B cell (primary cell): ENCODE measurements around the gene VWA8. TPM values are rescaled to one million over a fixed set of nuclear protein-coding genes. Genes with fewer than 3 reads are reported as not detected.

Experiments
- ATAC-seq: fragments of 200-7000 bp; cut with Tn5 transposase; one replicate; pipeline ENCODE4 v1.10.0; 2021; ENCODE audit warnings: low read depth, mild to moderate bottlenecking, moderate number of reproducible peaks, moderate library complexity
- CTCF ChIA-PET: fragments of 350-600 bp; sonication (Branson Sonifier 250); formaldehyde crosslinking; loops from one replicate; lab custom pipeline; 2021; ENCODE audit warnings: antibody characterized with exemption, inconsistent platforms; lab: Charles Lee
- POLR2A ChIA-PET: fragments of 350-600 bp; sonication (Branson Sonifier 250); formaldehyde crosslinking; loops from one replicate; lab custom pipeline; 2021; ENCODE audit warnings: antibody characterized with exemption; lab: Charles Lee
- DNase-seq: peaks from one replicate; pipeline ENCODE4 v3.0.0; 2013
- H2AFZ ChIP-seq: 2 replicates; pipeline ENCODE4 v1.6.1; 2012; ENCODE audit warnings: mild to moderate bottlenecking, low read depth, low read length; ENCODE audit not compliant: insufficient read depth, poor library complexity, severe bottlenecking
- H3K27ac ChIP-seq, 2 donors: 1 replicate in 1 of 2; 2 replicates in 1 of 2; pipeline ENCODE4 v1.5.1; 2012 to 2013; ENCODE audit warnings: low read length in 2 of 2, mild to moderate bottlenecking in 2 of 2, moderate library complexity in 1 of 2
- H3K27me3 ChIP-seq, 4 experiments: fragments of 200-600 bp in 1 of 4; sonication (generic) in 1 of 4; replicated peaks in 1 of 4; 1 replicate in 2 of 4; 2 replicates in 2 of 4; pipeline versions ENCODE4 v1.6.1 to v1.7.0; 2013 to 2016; ENCODE audit warnings: low read length in 3 of 4, mild to moderate bottlenecking in 2 of 4, mixed read lengths in 1 of 4, moderate library complexity in 1 of 4; ENCODE audit not compliant: insufficient read depth in 4 of 4, control insufficient read depth in 3 of 4; ENCODE audit errors: control extremely low read depth in 1 of 4
- H3K36me3 ChIP-seq, 2 experiments: replicated peaks in 1 of 2; 1 replicate in 1 of 2; 2 replicates in 1 of 2; pipeline versions ENCODE4 v1.6.1 to v1.7.1; 2013; ENCODE audit warnings: low read length in 1 of 2; ENCODE audit not compliant: insufficient read depth in 2 of 2, control insufficient read depth in 1 of 2; ENCODE audit errors: control extremely low read depth in 1 of 2, extremely low read depth in 1 of 2
- H3K4me1 ChIP-seq, 2 donors: fragments of 200-600 bp in 1 of 2; sonication (generic) in 1 of 2; 1 replicate in 1 of 2; 2 replicates in 1 of 2; pipeline versions ENCODE4 v1.5.1 to v1.6.1; 2013 to 2017; ENCODE audit warnings: low read length in 2 of 2; ENCODE audit not compliant: control insufficient read depth in 2 of 2, insufficient read depth in 2 of 2
- H3K4me2 ChIP-seq: replicated peaks from 2 replicates; pipeline ENCODE3; 2012; ENCODE audit warnings: mild to moderate bottlenecking, low read depth, low read length; ENCODE audit not compliant: poor library complexity, severe bottlenecking
- H3K4me3 ChIP-seq, 5 experiments: fragments of 200-600 bp in 1 of 5; sonication (generic) in 1 of 5; 1 replicate in 3 of 5; 2 replicates in 2 of 5; pipeline versions ENCODE4 v1.5.1 to v1.7.0; 2011 to 2016; ENCODE audit warnings: low read length in 4 of 5, mild to moderate bottlenecking in 4 of 5, low read depth in 2 of 5, control low read depth in 1 of 5, moderate library complexity in 1 of 5; ENCODE audit not compliant: insufficient read depth in 1 of 5; ENCODE audit errors: control extremely low read depth in 1 of 5, extremely low read depth in 1 of 5
- H3K79me2 ChIP-seq: fragments of 200-600 bp; sonication (generic); one replicate; pipeline ENCODE4 v1.6.0; 2016; ENCODE audit warnings: low read length; ENCODE audit not compliant: control insufficient read depth, insufficient read depth
- H3K9ac ChIP-seq: fragments of 200-600 bp; sonication (generic); 2 replicates; pipeline ENCODE4 v1.6.1; 2017; ENCODE audit warnings: mild to moderate bottlenecking, low read length, moderate library complexity
- H3K9me3 ChIP-seq, 3 donors: one replicate each; pipeline versions ENCODE4 v1.6.1 to v1.7.1; 2013; ENCODE audit warnings: low read length in 2 of 3; ENCODE audit not compliant: control insufficient read depth in 2 of 3, insufficient read depth in 1 of 3; ENCODE audit errors: control extremely low read depth in 1 of 3
- H4K20me1 ChIP-seq: 2 replicates; pipeline ENCODE4 v1.6.0; 2012; ENCODE audit warnings: mild to moderate bottlenecking, low read length; ENCODE audit not compliant: insufficient read depth, control insufficient read depth, poor library complexity, severe bottlenecking
- H3K27ac Mint-ChIP-seq: one replicate; pipeline ENCODE4 v1.8.0; 2021; ENCODE audit warnings: mixed read lengths
- H3K27me3 Mint-ChIP-seq: one replicate; pipeline ENCODE4 v1.8.0; 2021; ENCODE audit warnings: mixed read lengths
- H3K4me1 Mint-ChIP-seq: one replicate; pipeline ENCODE4 v1.8.0; 2021; ENCODE audit warnings: mixed read lengths
- H3K4me3 Mint-ChIP-seq: one replicate; pipeline ENCODE4 v1.8.0; 2021; ENCODE audit warnings: mixed read lengths
- H3K9me3 Mint-ChIP-seq: one replicate; pipeline ENCODE4 v1.8.0; 2022; ENCODE audit warnings: mixed read lengths; ENCODE audit not compliant: insufficient read depth
- EZH2 ChIP-seq: IDR thresholded peaks from 2 replicates; pipeline ENCODE4 v1.6.1; 2012; ENCODE audit warnings: borderline replicate concordance, low read depth, mild to moderate bottlenecking, moderate library complexity, low read length; ENCODE audit not compliant: insufficient read depth, poor library complexity, severe bottlenecking
- WGBS: methylation state at CpG from one replicate; pipeline ENCODE4 v1.1.5; 2013; ENCODE audit warnings: missing lambda C conversion rate; ENCODE audit not compliant: insufficient coverage; 5-methylcytosine and 5-hydroxymethylcytosine counted together
- intact Hi-C: fragments of 100-400 bp; cut with micrococcal nuclease; formaldehyde crosslinking; loops from one replicate; pipeline ENCODE4 v1.10.0; 2022
- polyA plus RNA-seq: library from polyadenylated mRNA; depleted of rRNA; stranded (reverse); fragments of >200 nt; gene quantifications from 2 replicates; pipeline ENCODE4 v1.2.3, GENCODE V29; 2012
- total RNA-seq, 2 donors: library from RNA; stranded (reverse); fragments of 120-200 nt in 1 of 2; gene quantifications; 1 replicate in 1 of 2; 2 replicates in 1 of 2; pipeline versions ENCODE4 v1.2.3 to v1.2.4, GENCODE V29; 2013 to 2022
- TF ChIP-seq, protein P1 (sequence below): fragments of 200-600 bp; IDR thresholded peaks from one replicate; pipeline ENCODE4 v1.8.0; 2022; ENCODE audit warnings: antibody characterized with exemption, mild to moderate bottlenecking

Gene VWA8
- total and polyA plus RNA-seq, 2 donors (not counting 1 experiment from before 2014, with no cell fraction given): 6.0 to 19.7 TPM

- no CpG with 5 or more reads among the region's 1 CpG for WGBS
- H3K4me3 Mint-ChIP-seq: no peak overlapping the region
- ChIA-PET POLR2A (no interaction called here), CTCF (no interaction called here)
- H3K4me1 Mint-ChIP-seq: no peaks in the 10 kb centered on the region
- H3K9me3 Mint-ChIP-seq: no peaks in the 10 kb centered on the region
- no peaks in the 10 kb centered on the region for H3K9me3 ChIP-seq
- H3K4me1 ChIP-seq: no peaks in the 10 kb centered on the region
- intact Hi-C loops: no loop called here
- H3K27ac Mint-ChIP-seq: no peak overlapping the region
- H4K20me1 ChIP-seq: no peaks in the 10 kb centered on the region
- ATAC-seq (no peak), DNase-seq (no peak)
- no peaks in the 10 kb centered on the region for H3K27me3 ChIP-seq
- H3K36me3 ChIP-seq: peaks cover 2 to 17% of the 10 kb centered on the region in 2 experiments
- H3K27ac ChIP-seq: no peak overlapping the region
- TF ChIP-seq, protein P1, sequence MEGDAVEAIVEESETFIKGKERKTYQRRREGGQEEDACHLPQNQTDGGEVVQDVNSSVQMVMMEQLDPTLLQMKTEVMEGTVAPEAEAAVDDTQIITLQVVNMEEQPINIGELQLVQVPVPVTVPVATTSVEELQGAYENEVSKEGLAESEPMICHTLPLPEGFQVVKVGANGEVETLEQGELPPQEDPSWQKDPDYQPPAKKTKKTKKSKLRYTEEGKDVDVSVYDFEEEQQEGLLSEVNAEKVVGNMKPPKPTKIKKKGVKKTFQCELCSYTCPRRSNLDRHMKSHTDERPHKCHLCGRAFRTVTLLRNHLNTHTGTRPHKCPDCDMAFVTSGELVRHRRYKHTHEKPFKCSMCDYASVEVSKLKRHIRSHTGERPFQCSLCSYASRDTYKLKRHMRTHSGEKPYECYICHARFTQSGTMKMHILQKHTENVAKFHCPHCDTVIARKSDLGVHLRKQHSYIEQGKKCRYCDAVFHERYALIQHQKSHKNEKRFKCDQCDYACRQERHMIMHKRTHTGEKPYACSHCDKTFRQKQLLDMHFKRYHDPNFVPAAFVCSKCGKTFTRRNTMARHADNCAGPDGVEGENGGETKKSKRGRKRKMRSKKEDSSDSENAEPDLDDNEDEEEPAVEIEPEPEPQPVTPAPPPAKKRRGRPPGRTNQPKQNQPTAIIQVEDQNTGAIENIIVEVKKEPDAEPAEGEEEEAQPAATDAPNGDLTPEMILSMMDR: no peak
- TF ChIP-seq EZH2: no peak
- H3K9ac ChIP-seq: no peak overlapping the region
- H2AFZ ChIP-seq: no peak overlapping the region
- H3K27me3 Mint-ChIP-seq: no peaks in the 10 kb centered on the region
- H3K4me3 ChIP-seq: no peak overlapping the region
- H3K4me2 ChIP-seq: no peak overlapping the region
- H3K79me2 ChIP-seq: no peaks in the 10 kb centered on the region
Observed at GRCh38 chr13:41613471-41613870, 347.4 kb downstream of the VWA8 start.

DNA sequence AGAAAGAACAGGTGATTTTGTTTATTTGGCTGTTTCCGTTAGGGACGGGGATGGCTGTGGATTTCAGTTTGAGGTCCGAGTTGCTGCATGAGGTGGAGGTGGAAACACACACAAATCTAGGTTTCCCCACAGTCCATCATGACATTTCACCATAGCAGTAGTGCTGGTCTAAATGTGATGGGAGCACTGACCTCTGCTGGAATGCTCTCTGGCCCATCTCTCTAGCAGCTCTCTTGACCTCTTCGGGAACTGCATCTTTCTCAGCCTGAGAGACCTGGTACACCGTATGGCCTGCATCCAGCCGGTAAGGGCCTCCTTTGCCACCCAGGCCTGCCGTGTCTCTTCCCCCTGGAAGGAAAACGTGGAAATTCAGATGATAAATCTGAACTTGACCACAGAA lies 349.5 kb downstream of the VWA8 start:
- no peak for TF ChIP-seq EZH2
- TF ChIP-seq, protein P1: no peak
- Histone ChIP-seq H4K20me1 (no peaks in the 10 kb centered on the region), H2AFZ (no peak overlapping the region), H3K4me2 (no peak overlapping the region), H3K4me1 (no peaks in the 10 kb centered on the region), H3K9ac (no peak overlapping the region), H3K27me3 (no peaks in the 10 kb centered on the region), H3K79me2 (no peaks in the 10 kb centered on the region), H3K4me3 (no peak overlapping the region), H3K27ac (no peak overlapping the region), H3K36me3 (peaks cover 2 to 23% of the 10 kb centered on the region in 2 experiments), H3K9me3 (no peaks in the 10 kb centered on the region)
- Mint-ChIP-seq H3K27ac (no peak overlapping the region), H3K9me3 (no peaks in the 10 kb centered on the region), H3K4me1 (no peaks in the 10 kb centered on the region), H3K4me3 (no peak overlapping the region), H3K27me3 (no peaks in the 10 kb centered on the region)
- DNase-seq (no peak), ATAC-seq (no peak)
- POLR2A ChIA-PET: no interaction called here
- 92% methylated on average over 4 of the region's 8 CpGs for WGBS
- CTCF ChIA-PET: no interaction called here
- intact Hi-C loops: no loop called here
